HEK293 (cell line): ENCODE data around the gene FRMD4B.

Source experiments
- CTCF ChIA-PET: fragments of 350-600 bp; formaldehyde crosslinking; extraction: SDS; loops from one replicate; lab custom pipeline; 2021; ENCODE audit warnings: antibody characterized with exemption; lab: Yijun Ruan, JAX
- POLR2A ChIA-PET: fragments of 300-600 bp; formaldehyde crosslinking; extraction: SDS; loops from one replicate; lab custom pipeline; 2020; ENCODE audit warnings: antibody characterized with exemption, inconsistent platforms; lab: Yijun Ruan, JAX
- H3K27ac ChIP-seq: fragments of 200-500 bp; sonication (Bioruptor generic); 2 replicates; pipeline ENCODE4 v1.5.1; 2014; ENCODE audit warnings: low read depth, low read length, control low read depth, inconsistent platforms; ENCODE audit errors: extremely low read depth
- H3K36me3 ChIP-seq, 2 experiments: fragments of 200-500 bp in 1 of 2; sonication (Bioruptor generic) in 1 of 2; 1 replicate in 1 of 2; 2 replicates in 1 of 2; pipeline ENCODE4 v1.5.1; 2014 to 2017; ENCODE audit warnings: inconsistent platforms in 2 of 2, low read length in 2 of 2; ENCODE audit not compliant: control insufficient read depth in 2 of 2, insufficient read depth in 1 of 2
- H3K4me1 ChIP-seq: fragments of 200-500 bp; sonication (Bioruptor generic); 2 replicates; pipeline ENCODE4 v1.5.1; 2014; ENCODE audit warnings: mild to moderate bottlenecking, low read length, inconsistent platforms; ENCODE audit not compliant: control insufficient read depth, insufficient read depth
- H3K4me3 ChIP-seq: 2 replicates; pipeline ENCODE4 v1.5.1; 2011; ENCODE audit warnings: low read depth, mild to moderate bottlenecking, control low read depth, low read length, moderate library complexity
- H3K9me3 ChIP-seq: fragments of 200-500 bp; sonication (Bioruptor generic); 2 replicates; pipeline ENCODE4 v1.5.1; 2014; ENCODE audit warnings: low read depth, low read length, inconsistent platforms; ENCODE audit not compliant: control insufficient read depth, insufficient read depth
- CTCF ChIP-seq: fragments of 450-650 bp; formaldehyde crosslinking; IDR thresholded peaks from 2 replicates; pipeline ENCODE4 v1.5.1; 2016; ENCODE audit warnings: missing biosample characterization, missing genetic modification characterization
- EGR2 ChIP-seq: fragments of 450-650 bp; formaldehyde crosslinking; IDR thresholded peaks from 2 replicates; pipeline ENCODE4 v1.5.1; 2016; ENCODE audit warnings: low read depth, missing biosample characterization, missing genetic modification characterization
- KLF10 ChIP-seq: fragments of 450-650 bp; IDR thresholded peaks from 2 replicates; pipeline ENCODE4 v1.5.1; 2018; ENCODE audit warnings: missing biosample characterization, mild to moderate bottlenecking, missing genetic modification characterization
- PRDM10 ChIP-seq: fragments of 450-650 bp; formaldehyde crosslinking; IDR thresholded peaks from 2 replicates; pipeline ENCODE4 v1.5.1; 2016; ENCODE audit warnings: missing biosample characterization, missing genetic modification characterization
- PRDM6 ChIP-seq: fragments of 450-650 bp; formaldehyde crosslinking; IDR thresholded peaks from 2 replicates; pipeline ENCODE4 v1.5.1; 2017; ENCODE audit warnings: missing biosample characterization, missing genetic modification characterization
- WT1 ChIP-seq: fragments of 450-650 bp; formaldehyde crosslinking; IDR thresholded peaks from 2 replicates; pipeline ENCODE4 v1.5.1; 2016; ENCODE audit warnings: missing biosample characterization, missing genetic modification characterization
- ZBTB44 ChIP-seq: fragments of 450-650 bp; IDR thresholded peaks from 2 replicates; pipeline ENCODE4 v1.5.1; 2018; ENCODE audit warnings: missing biosample characterization, mild to moderate bottlenecking, missing genetic modification characterization
- ZBTB8A ChIP-seq: fragments of 450-650 bp; formaldehyde crosslinking; IDR thresholded peaks from 2 replicates; pipeline ENCODE4 v1.5.1; 2016; ENCODE audit warnings: missing biosample characterization, missing genetic modification characterization
- ZNF10 ChIP-seq: fragments of 450-650 bp; formaldehyde crosslinking; IDR thresholded peaks from 2 replicates; pipeline ENCODE4 v1.5.1; 2017; ENCODE audit warnings: missing biosample characterization, missing genetic modification characterization
- ZNF112 ChIP-seq: fragments of 450-650 bp; formaldehyde crosslinking; IDR thresholded peaks from 2 replicates; pipeline ENCODE4 v1.5.0; 2017; ENCODE audit warnings: missing biosample characterization, missing genetic modification characterization
- ZNF138 ChIP-seq: fragments of 450-650 bp; formaldehyde crosslinking; IDR thresholded peaks from 2 replicates; pipeline ENCODE4 v1.5.1; 2016; ENCODE audit warnings: missing biosample characterization, missing genetic modification characterization, borderline replicate concordance
- ZNF18 ChIP-seq: fragments of 450-650 bp; formaldehyde crosslinking; IDR thresholded peaks from 2 replicates; pipeline ENCODE4 v1.5.1; 2016; ENCODE audit warnings: missing biosample characterization, missing genetic modification characterization
- ZNF292 ChIP-seq: fragments of 450-650 bp; formaldehyde crosslinking; IDR thresholded peaks from 2 replicates; pipeline ENCODE4 v1.5.1; 2016; ENCODE audit warnings: low read depth, missing biosample characterization, missing genetic modification characterization, borderline replicate concordance
- ZNF341 ChIP-seq: fragments of 450-650 bp; formaldehyde crosslinking; IDR thresholded peaks from 2 replicates; pipeline ENCODE4; 2016; ENCODE audit warnings: low read depth, missing biosample characterization, missing genetic modification characterization
- ZNF423 ChIP-seq: fragments of 450-650 bp; formaldehyde crosslinking; IDR thresholded peaks from 2 replicates; pipeline ENCODE4 v1.5.1; 2016; ENCODE audit warnings: missing biosample characterization, missing genetic modification characterization
- ZNF513 ChIP-seq: fragments of 450-650 bp; IDR thresholded peaks from 2 replicates; pipeline ENCODE4 v1.5.1; 2018; ENCODE audit warnings: missing biosample characterization, missing genetic modification characterization
- ZNF558 ChIP-seq: fragments of 450-650 bp; formaldehyde crosslinking; IDR thresholded peaks from 2 replicates; pipeline ENCODE4 v1.5.1; 2016; ENCODE audit warnings: missing biosample characterization, missing genetic modification characterization
- ZNF768 ChIP-seq: fragments of 450-650 bp; formaldehyde crosslinking; IDR thresholded peaks from 2 replicates; pipeline ENCODE4 v1.5.1; 2018; ENCODE audit warnings: missing biosample characterization, mild to moderate bottlenecking, missing genetic modification characterization
- ZNF777 ChIP-seq: fragments of 450-650 bp; formaldehyde crosslinking; IDR thresholded peaks from 2 replicates; pipeline ENCODE4 v1.5.1; 2017; ENCODE audit warnings: missing biosample characterization, missing genetic modification characterization, borderline replicate concordance

Gene FRMD4B

GRCh38 chr3:69236812-69237707, 148.8 kb downstream of the FRMD4B start:
- Histone ChIP-seq H3K36me3 (no peaks in the 10 kb centered on the region), H3K4me3 (peak overlapping the region; percentile 21), H3K27ac (no peak overlapping the region; the same call in 1 of the 2 replicates), H3K4me1 (no peaks in the 10 kb centered on the region), H3K9me3 (no peaks in the 10 kb centered on the region)
- ChIA-PET CTCF (interaction anchor here (0.6 to 2.0 kb wide), 9 partner anchors 13 to 117 kb away, joined by 3 to 11 read pairs (median 3); no protein-coding TSS in a partner anchor), POLR2A (interaction anchor here (1.1 kb wide), 1 partner anchor 14 kb away, joined by 4 read pairs; no protein-coding TSS in a partner anchor)
- TF ChIP-seq EGR2 (0 out of 2 replicates have a peak, but pooled peaks have one; percentile 13), ZNF513 (peak; percentile 75), ZNF112 (no peak), PRDM6 (tag by site-specific recombination) (no peak), ZNF768 (tag by site-specific recombination) (no peak), ZNF292 (tag by site-specific recombination) (no peak), ZNF777 (no peak), ZNF138 (tag by site-specific recombination) (no peak), CTCF (tag by site-specific recombination) (peak; percentile 41; the same call in 1 of the 2 replicates), ZBTB8A (tag by site-specific recombination) (no peak), KLF10 (tag by site-specific recombination) (no peak), ZNF558 (no peak), ZNF341 (tag by site-specific recombination) (peak; percentile 99), ZNF18 (tag by site-specific recombination) (peak; percentile 56), PRDM10 (0 out of 2 replicates have a peak, but pooled peaks have one; percentile 15), ZNF423 (tag by site-specific recombination) (no peak), ZNF10 (no peak), WT1 (tag by site-specific recombination) (peak; percentile 73), ZBTB44 (tag by site-specific recombination) (peak; percentile 24; the same call in 1 of the 2 replicates)
